Stimulated activated CD4-positive, alpha-beta T cell treated with anti-CD3 and anti-CD28 coated beads, TNF-alpha, amount 100 ng/mL, for 1 hour (primary cell): Measurements from ENCODE around the gene SLC2A5.

Experiments used
- DNase-seq, 3 donors: peaks; one replicate each; pipeline ENCODE4 v3.0.0-alpha.2; 2020; ENCODE audit warnings: low read depth in 3 of 3, low spot score in 1 of 3

SLC2A5 gene

GRCh38 chr1:9093581-9093980, 24.1 kb upstream of the SLC2A5 start:
- DNase-seq: no peak

DNA sequence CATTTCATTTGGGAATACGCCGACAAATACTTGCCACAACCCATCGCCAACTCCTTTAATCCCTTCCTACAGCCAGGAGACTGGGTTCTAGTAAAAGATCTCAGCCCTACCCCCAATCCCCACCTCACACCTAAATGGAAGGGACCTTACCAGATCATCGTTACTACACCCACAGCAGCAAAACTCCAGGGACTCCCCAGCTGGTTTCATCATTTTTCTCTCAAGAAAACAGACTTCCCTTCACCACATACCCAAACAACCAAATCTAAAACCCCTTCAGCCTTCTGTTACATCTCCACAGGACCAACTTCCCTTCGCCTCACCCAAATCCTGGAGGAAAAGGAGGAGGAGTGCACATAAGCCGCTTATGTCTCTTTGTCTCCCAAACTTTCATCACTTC, 23.7 kb upstream of the SLC2A5 start:
- DNase-seq: no peak

GRCh38 chr1:9088807-9089206, 19.4 kb upstream of the SLC2A5 start:
- no peak for DNase-seq

DNA sequence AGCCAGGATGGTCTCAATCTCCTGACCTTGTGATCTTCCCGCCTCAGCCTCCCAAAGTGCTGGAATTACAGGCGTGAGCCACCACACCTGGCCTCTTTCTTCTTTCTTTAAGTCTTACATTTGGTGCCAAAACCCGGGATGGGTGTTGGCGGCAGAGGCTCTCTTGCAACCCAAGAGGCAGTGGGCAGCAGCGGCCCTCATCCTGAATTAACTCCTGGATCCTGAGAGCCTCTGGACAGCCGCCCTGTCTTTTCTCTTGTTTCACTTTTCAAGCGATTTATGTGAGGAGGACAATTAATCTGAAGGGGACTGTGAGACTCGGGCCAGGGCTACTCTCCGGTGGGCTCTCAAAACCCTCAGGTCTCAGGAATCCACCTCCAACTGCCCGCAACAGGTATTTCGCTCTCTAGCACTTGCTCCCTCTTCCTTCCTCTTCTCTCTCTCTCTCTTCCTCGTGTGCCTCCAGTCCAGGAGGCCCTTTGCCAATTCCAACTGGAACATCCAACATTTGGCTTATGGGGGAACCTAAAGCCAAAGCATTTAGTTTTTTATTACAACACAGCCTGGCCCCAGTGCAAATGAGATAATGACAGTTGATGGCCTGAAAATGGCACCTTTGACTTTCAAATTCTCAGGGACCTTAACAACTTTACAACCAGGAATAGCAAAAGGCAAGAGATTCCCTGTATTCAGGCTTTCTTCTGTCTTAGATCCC, 18.1 kb upstream of the SLC2A5 start:
- DNase-seq: no peak

DNA sequence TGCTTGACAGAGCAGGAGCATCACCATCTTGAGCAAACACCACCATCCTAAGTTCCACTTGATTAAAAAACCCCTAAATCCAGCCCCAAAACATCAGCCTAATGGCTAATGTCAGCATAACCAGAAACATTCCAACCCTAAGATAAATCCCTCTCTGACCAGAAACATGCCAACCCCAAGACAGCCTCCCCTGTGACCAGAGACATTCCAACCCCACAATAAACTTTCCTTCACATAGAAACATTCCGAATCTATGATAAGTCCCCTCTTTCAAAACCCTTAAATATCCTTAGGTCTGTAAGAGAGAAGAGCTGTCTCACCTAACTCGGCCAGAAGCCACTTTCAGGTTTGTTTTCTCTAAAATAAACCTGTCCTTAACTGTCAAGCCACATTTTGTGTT, 17.4 kb upstream of the SLC2A5 start:
- DNase-seq: no peak

DNA sequence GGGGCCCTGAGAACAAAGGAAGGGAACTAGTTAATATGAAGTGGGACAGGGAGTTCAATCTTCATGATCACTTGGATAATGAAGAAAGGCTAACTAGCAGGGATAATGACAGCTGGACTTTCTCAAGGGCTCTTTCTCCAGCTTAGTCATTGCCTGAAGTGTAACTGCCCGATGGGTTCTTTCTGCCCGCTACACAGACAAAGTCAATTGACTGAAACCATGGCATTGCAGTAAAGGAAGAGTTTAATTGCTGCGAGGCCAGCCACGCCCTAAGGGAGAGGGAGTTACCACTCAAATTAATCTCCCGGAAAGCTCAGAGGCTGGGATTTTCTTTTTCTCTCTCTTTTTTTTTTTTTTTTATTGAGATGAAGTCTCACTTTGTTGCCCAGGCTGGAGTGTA, 16.6 kb upstream of the SLC2A5 start:
- no peak for DNase-seq

DNA sequence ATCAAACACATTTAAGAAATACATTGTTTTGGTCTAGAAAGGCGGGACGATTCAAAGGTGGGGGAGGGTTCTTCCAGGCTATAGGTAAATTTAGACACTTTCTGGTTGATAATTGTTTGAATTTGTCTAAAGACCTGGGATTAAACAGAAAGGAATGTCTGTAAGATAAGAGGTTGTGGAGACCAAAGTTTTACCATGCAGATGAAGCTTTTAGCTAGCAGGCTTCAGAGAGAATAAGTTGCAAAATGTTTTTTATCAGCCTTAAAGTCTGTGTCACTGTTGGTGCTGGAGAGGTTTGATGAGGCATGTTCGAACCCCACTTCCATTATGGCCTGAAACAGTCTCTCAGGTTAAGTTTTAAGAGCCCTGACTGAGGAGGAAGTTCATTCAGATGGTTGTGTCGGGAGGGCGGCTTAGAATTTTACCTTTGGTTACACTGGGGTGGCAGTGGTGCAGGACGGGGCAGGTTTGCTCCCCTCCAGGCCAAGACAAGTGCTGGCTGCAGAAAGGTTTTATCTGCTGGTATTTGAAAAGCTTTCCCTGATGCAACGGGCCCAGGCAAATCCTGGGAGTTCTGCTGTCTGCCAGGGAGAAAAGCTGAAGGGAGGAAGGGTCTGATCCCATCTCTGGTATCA, 16.0 kb upstream of the SLC2A5 start:
- no peak for DNase-seq

- DNase-seq: no peak
These were observed 15.5 kb upstream of the SLC2A5 start for GRCh38 chr1:9084906-9085305.

DNA sequence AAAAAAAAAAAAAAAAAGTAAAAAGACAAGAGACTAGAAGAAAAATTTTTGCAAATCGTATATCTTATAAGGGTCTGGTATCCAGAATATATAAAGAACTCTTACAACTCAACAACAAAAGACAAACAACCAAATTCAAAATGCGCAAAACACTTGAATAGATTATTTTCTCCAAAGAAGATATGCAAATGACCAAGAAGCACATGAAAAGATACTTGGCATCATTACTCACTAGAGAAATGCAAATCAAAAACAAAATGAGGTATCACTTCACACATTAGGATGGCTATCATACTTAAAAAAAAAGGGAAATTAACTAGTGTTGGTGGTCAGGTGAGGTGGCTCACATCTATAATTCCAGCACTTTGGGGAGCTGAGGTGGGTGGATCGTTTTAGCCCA, 12.0 kb upstream of the SLC2A5 start:
- no peak for DNase-seq

DNA sequence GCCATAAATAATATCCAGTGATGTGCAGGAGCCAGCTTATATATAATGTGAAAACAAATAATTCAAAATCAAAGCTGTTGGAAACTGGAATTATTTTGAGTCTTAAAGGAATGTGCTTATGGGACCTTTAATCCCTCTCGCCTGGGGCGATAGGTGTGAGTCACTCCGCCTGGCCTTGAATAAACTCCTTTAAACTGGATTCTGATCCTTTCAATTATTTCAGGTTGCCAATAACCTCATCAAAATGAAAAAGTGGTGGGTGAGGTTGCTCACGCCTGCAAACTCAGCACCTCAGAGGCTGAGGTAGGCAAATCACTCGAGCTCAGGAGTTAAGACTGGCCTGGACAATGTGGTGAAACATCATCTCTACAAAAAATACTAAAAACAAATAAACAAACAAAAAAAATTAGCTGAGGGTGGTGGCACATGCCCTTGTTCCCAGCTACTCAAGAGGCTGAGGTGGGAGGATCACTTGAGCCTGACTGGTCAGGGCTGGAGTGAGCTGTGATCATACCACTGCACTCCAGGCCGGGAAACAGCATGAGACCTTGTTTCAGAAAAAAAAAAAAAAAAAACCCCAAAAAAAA, 11.4 kb upstream of the SLC2A5 start:
- no peak for DNase-seq

DNA sequence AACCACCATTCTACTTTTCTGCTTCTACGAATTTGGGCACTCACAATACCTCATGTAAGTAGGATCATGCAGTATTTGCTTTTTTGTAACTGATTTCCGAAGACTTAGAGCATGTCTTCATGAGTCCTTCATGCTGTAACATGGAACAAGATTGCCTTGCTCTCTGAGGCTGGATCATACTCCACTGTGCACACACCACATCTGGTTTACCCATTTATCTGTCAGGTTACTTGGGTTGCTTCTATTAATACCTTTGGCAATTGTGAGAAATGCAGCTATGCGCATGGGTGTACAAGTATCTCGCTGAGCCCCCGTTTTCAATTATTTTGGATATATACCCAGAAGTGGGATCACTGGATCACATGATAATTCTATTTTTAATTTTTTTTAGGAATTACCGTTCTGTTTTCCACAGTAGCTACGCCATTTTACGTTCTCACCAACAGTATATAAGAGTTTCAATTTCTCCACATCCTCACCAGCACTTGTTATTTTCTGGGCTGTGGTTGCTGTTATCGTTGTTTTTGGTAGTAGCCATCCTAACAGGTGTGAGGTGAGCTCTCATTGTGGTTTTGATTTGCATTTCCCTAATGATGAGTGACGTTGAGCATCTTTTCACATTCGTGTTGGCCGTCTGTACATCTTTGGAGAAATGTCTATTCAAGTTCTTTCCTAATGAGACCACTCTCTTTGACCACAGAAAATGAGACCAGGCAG, 10.7 kb upstream of the SLC2A5 start:
- no peak for DNase-seq

GRCh38 chr1:9078752-9079500, 9.5 kb upstream of the SLC2A5 start:
- no peak for DNase-seq

DNA sequence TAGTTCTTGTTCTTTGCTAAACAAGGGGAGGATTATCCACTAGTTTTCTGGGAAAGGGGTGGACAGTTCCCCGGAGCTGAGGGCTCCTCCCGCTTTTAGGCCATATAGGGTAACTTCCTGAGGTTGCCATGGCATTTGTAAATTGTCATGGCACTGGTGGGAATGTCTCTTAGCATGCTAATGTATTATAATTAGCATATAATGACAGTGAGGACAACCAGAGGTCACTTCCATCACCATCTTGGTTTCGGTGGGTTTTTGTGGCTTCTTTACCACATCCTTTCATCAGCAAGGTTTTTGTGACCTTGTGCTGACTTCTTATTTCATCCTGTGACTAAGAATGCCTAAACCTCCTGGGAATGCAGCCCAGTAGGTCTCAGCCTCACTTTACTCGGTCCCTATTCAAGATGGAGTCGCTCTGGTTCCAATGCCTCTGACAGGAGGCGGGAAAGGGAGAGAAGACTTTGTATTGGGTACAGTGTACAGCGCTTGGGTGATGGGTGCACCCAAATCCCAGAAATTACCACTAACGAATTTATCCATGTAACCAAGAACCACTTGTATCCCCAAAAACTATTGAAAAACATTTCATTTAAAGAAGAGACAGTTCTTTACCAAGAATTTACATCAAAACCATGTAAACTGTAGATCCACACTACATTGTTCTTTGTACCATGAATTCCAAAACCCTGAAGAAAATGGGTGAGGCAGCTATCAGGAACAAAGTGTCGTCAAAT, 8.7 kb upstream of the SLC2A5 start:
- DNase-seq: no peak

GRCh38 chr1:9075022-9075421, 5.6 kb upstream of the SLC2A5 start:
- DNase-seq: no peak

DNA sequence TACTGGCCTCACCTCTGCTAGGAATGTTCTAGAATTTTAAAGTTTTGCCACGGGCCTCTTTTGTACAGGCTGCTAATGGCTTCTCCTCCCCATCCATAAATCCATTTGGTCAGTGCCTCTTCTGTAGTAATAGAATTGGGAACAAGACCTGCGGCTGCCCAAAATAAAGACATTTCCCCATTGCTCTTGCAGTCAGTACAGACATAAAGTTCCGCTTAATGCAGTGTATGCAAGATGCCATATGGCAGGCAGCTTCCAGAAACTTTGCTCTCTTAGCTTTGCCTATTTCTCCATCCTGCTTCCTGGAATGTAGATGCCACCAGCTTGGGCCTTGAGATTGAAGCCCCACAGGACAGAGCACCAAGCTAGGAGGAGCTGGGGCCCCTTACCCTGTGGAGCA, 3.7 kb upstream of the SLC2A5 start:
- no peak for DNase-seq

DNA sequence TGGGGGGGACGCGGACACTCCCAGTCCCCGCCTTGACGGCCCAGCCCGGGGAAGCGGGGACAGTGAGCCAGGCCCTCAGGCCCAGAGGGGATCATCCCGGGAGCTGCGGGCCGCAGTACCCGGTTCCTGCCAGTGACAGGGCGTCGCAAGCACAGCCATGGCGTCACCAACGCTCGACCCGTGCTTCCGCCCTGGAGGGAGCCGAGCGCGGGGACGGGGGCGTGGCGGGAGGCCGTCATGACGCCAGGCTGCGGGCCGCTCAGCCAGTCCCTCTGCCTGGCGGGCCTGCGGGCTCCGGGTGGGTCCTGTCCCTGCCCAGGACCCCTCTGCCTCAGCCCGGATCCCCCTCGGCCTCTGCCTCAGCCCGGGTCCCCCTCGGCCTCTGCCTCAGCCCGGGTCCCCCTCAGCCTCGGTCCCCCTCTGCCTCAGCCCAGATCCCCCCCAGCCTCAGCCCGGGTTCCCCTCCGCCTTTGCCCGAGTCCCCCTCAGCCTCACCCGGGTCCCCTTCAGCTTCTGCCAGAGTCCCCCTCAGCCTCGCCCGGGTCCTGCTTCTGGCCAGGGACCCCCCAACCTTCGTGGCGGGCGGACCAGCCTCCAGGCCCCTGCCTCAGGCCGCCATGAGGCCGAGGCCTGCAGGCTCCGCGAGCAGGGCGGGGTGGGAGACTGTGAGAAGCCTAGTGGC, 2.3 kb upstream of the SLC2A5 start:
- no peak for DNase-seq

DNA sequence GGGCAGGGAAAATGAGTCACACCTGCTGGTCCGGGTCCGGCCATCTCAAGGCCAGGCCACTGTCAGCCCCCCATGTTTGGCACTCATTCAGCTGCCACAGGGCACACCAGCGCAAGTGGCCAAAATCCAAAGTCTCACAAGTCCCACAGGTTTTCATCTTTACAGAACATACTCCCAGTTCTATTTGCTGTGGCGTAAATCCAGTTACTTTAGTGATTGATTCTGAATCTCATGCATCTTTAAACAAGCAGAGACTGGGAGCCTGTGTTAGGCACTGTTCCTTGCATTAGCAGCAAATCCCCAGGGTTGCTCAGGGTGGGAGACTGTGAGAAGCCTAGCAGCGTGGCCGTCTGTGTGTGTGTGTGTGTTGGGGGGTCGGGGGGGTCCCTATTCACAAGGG, 1.1 kb upstream of the SLC2A5 start:
- DNase-seq: no peak

DNA sequence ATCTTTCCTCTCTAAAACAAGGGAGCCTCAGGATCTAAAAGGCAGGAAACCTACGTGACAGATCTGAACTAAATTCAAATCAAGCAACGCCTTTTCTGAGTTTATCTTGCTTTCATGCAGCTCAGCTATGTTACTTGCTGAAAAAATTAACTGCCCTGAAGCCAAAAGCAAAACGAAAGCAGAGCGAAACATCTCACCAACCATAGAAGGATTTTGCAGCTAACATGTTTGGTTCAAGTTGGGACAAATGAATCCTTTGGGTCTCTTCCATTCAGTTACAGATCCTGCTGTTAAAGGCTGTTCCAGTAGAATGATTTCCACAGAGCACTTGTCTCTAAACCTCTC, 482 bp downstream of the SLC2A5 start:
- DNase-seq: no peak

- DNase-seq: no peak
These were observed 2.3 kb downstream of the SLC2A5 start for GRCh38 chr1:9066945-9067807.
